HL-60 (cell line): ENCODE measurements around the gene FGF14.

Experiments
- DNase-seq, 2 experiments: peaks; one replicate each; pipeline ENCODE4 v3.0.0-alpha.2; 2010 to 2020; ENCODE audit warnings: low read depth in 1 of 2, low spot score in 1 of 2
- H3K27ac ChIP-seq: fragments of 250-450 bp; sonication (Bioruptor Pico); replicated peaks from 2 replicates; pipeline ENCODE4 v1.5.1; 2020; ENCODE audit warnings: mild to moderate bottlenecking, moderate library complexity
- H3K27me3 ChIP-seq: fragments of 250-450 bp; sonication (Bioruptor Pico); 2 replicates; pipeline ENCODE4 v1.5.1; 2021; ENCODE audit warnings: mild to moderate bottlenecking, moderate library complexity; ENCODE audit not compliant: insufficient read depth, poor library complexity, severe bottlenecking
- H3K4me3 ChIP-seq: replicated peaks from 2 replicates; pipeline ENCODE4 v1.5.1; 2011; ENCODE audit warnings: mild to moderate bottlenecking, control low read depth, low read length; ENCODE audit not compliant: insufficient read depth
- GABPA ChIP-seq: IDR thresholded peaks from 2 replicates; pipeline ENCODE4 v1.6.1; 2012; ENCODE audit warnings: low read depth
- POLR2AphosphoS5 ChIP-seq: IDR thresholded peaks from 2 replicates; pipeline ENCODE4 v1.6.1; 2012; ENCODE audit warnings: low read depth
- SPI1 ChIP-seq: IDR thresholded peaks from 2 replicates; pipeline ENCODE4 v1.6.1; 2012; ENCODE audit warnings: low read depth, mild to moderate bottlenecking, borderline replicate concordance
- TF ChIP-seq, protein P1 (sequence below): IDR thresholded peaks from 2 replicates; pipeline ENCODE4 v1.6.1; 2012; ENCODE audit warnings: low read depth; ENCODE audit not compliant: insufficient replicate concordance
- TF ChIP-seq, protein P2 (sequence below): IDR thresholded peaks from one replicate; pipeline ENCODE4 v1.5.1; 2011; ENCODE audit warnings: low read length, control low read depth, inconsistent platforms; ENCODE audit not compliant: insufficient read depth

Gene FGF14

DNA sequence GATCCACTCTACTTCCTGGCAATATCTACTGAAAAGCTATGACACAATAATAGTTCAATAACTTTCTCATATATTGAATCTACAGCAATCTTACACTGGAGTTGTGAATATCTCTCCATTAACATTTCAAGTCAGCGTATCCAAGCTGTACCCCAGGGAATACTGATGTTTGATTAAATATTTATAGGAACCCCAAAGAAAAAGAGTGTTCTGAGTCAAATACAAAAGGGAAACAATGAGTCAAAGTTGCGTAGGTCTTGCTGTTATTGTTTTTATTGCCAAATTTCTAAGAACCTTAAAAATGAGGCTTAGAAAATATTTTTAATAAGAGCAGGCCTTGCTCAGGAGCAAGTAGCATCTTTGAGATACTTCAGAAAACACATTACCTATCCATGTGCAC lies 415.5 kb downstream of the FGF14 start:
- Histone ChIP-seq H3K4me3 (no peak overlapping the region), H3K27me3 (no peaks in the 10 kb centered on the region), H3K27ac (no peak overlapping the region)
- TF ChIP-seq GABPA = no peak
- TF ChIP-seq, protein P1, sequence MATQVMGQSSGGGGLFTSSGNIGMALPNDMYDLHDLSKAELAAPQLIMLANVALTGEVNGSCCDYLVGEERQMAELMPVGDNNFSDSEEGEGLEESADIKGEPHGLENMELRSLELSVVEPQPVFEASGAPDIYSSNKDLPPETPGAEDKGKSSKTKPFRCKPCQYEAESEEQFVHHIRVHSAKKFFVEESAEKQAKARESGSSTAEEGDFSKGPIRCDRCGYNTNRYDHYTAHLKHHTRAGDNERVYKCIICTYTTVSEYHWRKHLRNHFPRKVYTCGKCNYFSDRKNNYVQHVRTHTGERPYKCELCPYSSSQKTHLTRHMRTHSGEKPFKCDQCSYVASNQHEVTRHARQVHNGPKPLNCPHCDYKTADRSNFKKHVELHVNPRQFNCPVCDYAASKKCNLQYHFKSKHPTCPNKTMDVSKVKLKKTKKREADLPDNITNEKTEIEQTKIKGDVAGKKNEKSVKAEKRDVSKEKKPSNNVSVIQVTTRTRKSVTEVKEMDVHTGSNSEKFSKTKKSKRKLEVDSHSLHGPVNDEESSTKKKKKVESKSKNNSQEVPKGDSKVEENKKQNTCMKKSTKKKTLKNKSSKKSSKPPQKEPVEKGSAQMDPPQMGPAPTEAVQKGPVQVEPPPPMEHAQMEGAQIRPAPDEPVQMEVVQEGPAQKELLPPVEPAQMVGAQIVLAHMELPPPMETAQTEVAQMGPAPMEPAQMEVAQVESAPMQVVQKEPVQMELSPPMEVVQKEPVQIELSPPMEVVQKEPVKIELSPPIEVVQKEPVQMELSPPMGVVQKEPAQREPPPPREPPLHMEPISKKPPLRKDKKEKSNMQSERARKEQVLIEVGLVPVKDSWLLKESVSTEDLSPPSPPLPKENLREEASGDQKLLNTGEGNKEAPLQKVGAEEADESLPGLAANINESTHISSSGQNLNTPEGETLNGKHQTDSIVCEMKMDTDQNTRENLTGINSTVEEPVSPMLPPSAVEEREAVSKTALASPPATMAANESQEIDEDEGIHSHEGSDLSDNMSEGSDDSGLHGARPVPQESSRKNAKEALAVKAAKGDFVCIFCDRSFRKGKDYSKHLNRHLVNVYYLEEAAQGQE = no peak
- TF ChIP-seq SPI1 = no peak
- TF ChIP-seq POLR2AphosphoS5 = no peak
- TF ChIP-seq, protein P2, sequence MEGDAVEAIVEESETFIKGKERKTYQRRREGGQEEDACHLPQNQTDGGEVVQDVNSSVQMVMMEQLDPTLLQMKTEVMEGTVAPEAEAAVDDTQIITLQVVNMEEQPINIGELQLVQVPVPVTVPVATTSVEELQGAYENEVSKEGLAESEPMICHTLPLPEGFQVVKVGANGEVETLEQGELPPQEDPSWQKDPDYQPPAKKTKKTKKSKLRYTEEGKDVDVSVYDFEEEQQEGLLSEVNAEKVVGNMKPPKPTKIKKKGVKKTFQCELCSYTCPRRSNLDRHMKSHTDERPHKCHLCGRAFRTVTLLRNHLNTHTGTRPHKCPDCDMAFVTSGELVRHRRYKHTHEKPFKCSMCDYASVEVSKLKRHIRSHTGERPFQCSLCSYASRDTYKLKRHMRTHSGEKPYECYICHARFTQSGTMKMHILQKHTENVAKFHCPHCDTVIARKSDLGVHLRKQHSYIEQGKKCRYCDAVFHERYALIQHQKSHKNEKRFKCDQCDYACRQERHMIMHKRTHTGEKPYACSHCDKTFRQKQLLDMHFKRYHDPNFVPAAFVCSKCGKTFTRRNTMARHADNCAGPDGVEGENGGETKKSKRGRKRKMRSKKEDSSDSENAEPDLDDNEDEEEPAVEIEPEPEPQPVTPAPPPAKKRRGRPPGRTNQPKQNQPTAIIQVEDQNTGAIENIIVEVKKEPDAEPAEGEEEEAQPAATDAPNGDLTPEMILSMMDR = no peak
- no peak for DNase-seq

- no peak for DNase-seq
- no peak for TF ChIP-seq GABPA
- TF ChIP-seq, protein P2 = no peak
- TF ChIP-seq, protein P1 = no peak
- no peak for TF ChIP-seq SPI1
- TF ChIP-seq POLR2AphosphoS5 = no peak
- Histone ChIP-seq H3K27me3 (no peaks in the 10 kb centered on the region), H3K4me3 (no peak overlapping the region), H3K27ac (no peak overlapping the region)
Observed at GRCh38 chr13:101985321-101985720, 416.5 kb downstream of the FGF14 start.

DNA sequence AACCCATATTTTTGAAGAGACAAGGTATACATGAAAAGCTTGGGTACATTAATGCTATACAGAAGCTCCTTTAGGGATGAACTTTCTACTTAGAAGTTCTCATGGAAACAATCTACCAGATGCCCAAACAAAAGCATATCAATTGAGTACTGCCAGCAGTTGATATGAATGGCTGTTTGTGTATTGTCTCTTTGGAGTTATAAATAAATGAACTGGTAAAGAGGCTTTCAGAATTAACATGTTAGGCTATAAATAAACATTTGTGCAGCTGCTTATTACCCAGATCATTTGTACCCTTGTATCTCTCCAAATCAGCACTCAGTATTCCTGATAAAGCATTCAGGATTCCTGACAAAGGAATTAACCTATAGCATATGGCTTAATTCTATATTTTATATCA lies 418.9 kb downstream of the FGF14 start:
- H3K27ac ChIP-seq = no peak overlapping the region
- no peaks in the 10 kb centered on the region for H3K27me3 ChIP-seq
- no peak for DNase-seq
- H3K4me3 ChIP-seq = no peak overlapping the region
- TF ChIP-seq POLR2AphosphoS5 = no peak

DNA sequence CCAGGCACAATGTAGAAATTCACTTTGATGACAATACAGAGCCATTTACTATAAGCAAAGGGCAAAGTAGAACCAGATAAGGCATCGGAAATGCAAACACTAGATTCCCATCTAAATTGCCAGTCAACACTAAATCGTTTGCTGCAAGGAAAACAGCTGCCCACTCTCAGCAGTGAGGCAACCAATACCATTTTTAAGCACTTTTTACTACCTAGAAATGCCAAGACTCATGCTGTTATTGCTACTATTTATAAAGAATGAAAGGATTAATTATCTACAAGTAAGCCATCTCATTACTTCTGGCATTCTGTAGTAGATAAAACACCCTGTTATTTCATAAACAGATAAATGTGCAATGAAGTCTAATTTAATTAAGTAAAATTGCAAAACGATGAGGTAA lies 422.0 kb downstream of the FGF14 start:
- H3K27ac ChIP-seq = no peak overlapping the region
- TF ChIP-seq GABPA (no peak), SPI1 (no peak), POLR2AphosphoS5 (no peak)
- TF ChIP-seq, protein P1 = no peak
- TF ChIP-seq, protein P2 = no peak
- H3K4me3 ChIP-seq = no peak overlapping the region
- no peak for DNase-seq
- H3K27me3 ChIP-seq = no peaks in the 10 kb centered on the region
